NB4 (cell line): ENCODE data around the gene BPIFB2.

Experiments used
- DNase-seq: peaks from one replicate; pipeline ENCODE4 v3.0.0; 2010; ENCODE audit warnings: low read depth
- H3K4me3 ChIP-seq: one replicate; pipeline ENCODE4 v1.5.1; 2011; ENCODE audit warnings: mild to moderate bottlenecking, low read depth, low read length, moderate library complexity
- CTCF ChIP-seq: IDR thresholded peaks from one replicate; pipeline ENCODE4 v1.5.1; 2012; ENCODE audit warnings: low read depth, low read length
- MAX ChIP-seq: IDR thresholded peaks from 2 replicates; pipeline ENCODE4 v1.6.1; 2011; ENCODE audit warnings: low read depth, low read length
- MYC ChIP-seq: IDR thresholded peaks from 2 replicates; pipeline ENCODE4 v1.6.1; 2011; ENCODE audit warnings: low read depth, low read length
- POLR2A ChIP-seq: IDR thresholded peaks from 2 replicates; pipeline ENCODE4 v1.6.1; 2011; ENCODE audit warnings: mild to moderate bottlenecking; ENCODE audit not compliant: insufficient read length; ENCODE audit errors: extremely low read depth

Gene BPIFB2

GRCh38 chr20:33004141-33004751 is 3.3 kb upstream of the BPIFB2 start, which contains the start of gene SUN5:
Gene SUN5, minus strand, starts transcription at chr20:33004433. Its CDS starts 93 bp downstream, at chr20:33004340.
- TF ChIP-seq MAX (no peak), MYC (no peak), POLR2A (no peak), CTCF (no peak)
- H3K4me3 ChIP-seq = no peak within 1 kb of the TSS
- DNase-seq = no peak

- TF ChIP-seq POLR2A = no peak
- no peak for TF ChIP-seq MAX
- no peak for TF ChIP-seq MYC
- TF ChIP-seq CTCF = peak; percentile 80
- H3K4me3 ChIP-seq = no peak overlapping the region
- DNase-seq = peak; percentile 73
Observed at GRCh38 chr20:33005132-33005566, 2.4 kb upstream of the BPIFB2 start.

GRCh38 chr20:33005908-33006775 is 1.4 kb upstream of the BPIFB2 start:
- no peak for DNase-seq
- H3K4me3 ChIP-seq = no peak overlapping the region
- TF ChIP-seq MYC (no peak), CTCF (no peak), POLR2A (no peak), MAX (no peak)

GRCh38 chr20:33006776-33007375 is 628 bp upstream of the BPIFB2 start:
- no peak overlapping the region for H3K4me3 ChIP-seq
- DNase-seq = no peak
- no peak for TF ChIP-seq CTCF
- TF ChIP-seq MAX = no peak
- TF ChIP-seq POLR2A = no peak

GRCh38 chr20:33008336-33009213 is 1.1 kb downstream of the BPIFB2 start:
- DNase-seq = no peak
- no peak for TF ChIP-seq MYC
- no peak for TF ChIP-seq MAX
- TF ChIP-seq POLR2A = no peak
- no peak for TF ChIP-seq CTCF
- H3K4me3 ChIP-seq = no peak overlapping the region
